H1 (cell line): Measurements from ENCODE around the gene TRAF3IP3. TPM values are rescaled to one million over a fixed set of nuclear protein-coding genes. Genes with fewer than 3 reads are reported as not detected.

Experiments
- CTCF ChIA-PET: fragments of 300-600 bp; sonication (Branson Sonifier 250); formaldehyde crosslinking; loops from one replicate; lab custom pipeline; 2021; ENCODE audit not compliant: partially characterized antibody; lab: Charles Lee
- POLR2A ChIA-PET: fragments of 300-600 bp; sonication (Branson Sonifier 250); formaldehyde crosslinking; loops from one replicate; lab custom pipeline; 2021; ENCODE audit warnings: inconsistent platforms; ENCODE audit not compliant: partially characterized antibody; lab: Charles Lee
- DNase-seq, 2 experiments: peaks; one replicate each; pipeline versions ENCODE4 v3.0.0 to v3.0.0-alpha.2; 2010 to 2022; ENCODE audit warnings: low spot score in 2 of 2, low read depth in 1 of 2, mixed read lengths in 1 of 2
- FAIRE-seq: peaks from 2 replicates; lab custom pipeline; 2011; peaks lifted over from hg19 to GRCh38; lab: Jason Lieb, UNC
- H2AFZ ChIP-seq: 2 replicates; pipeline ENCODE4 v1.8.1; 2012; ENCODE audit warnings: low read length, inconsistent platforms
- H2AK5ac ChIP-seq: 2 replicates; pipeline ENCODE4 v1.6.1; 2013; ENCODE audit warnings: low read depth, low read length
- H2BK120ac ChIP-seq: replicated peaks from 2 replicates; pipeline ENCODE3; 2013; ENCODE audit warnings: low read depth, low read length, inconsistent platforms
- H2BK12ac ChIP-seq: 2 replicates; pipeline ENCODE4 v1.6.1; 2013; ENCODE audit warnings: low read depth, low read length
- H2BK15ac ChIP-seq: 2 replicates; pipeline ENCODE4 v1.6.1; 2013; ENCODE audit warnings: low read length
- H2BK20ac ChIP-seq: 2 replicates; pipeline ENCODE4 v1.6.1; 2013; ENCODE audit warnings: low read length
- H2BK5ac ChIP-seq: 2 replicates; pipeline ENCODE4 v1.6.1; 2013; ENCODE audit warnings: low read depth, low read length
- H3K14ac ChIP-seq: 2 replicates; pipeline ENCODE4 v1.6.1; 2013; ENCODE audit warnings: inconsistent platforms; ENCODE audit not compliant: insufficient read length
- H3K18ac ChIP-seq: 2 replicates; pipeline ENCODE4 v1.6.1; 2013; ENCODE audit warnings: low read length; ENCODE audit errors: extremely low read depth
- H3K23ac ChIP-seq: 2 replicates; pipeline ENCODE4 v1.6.1; 2013; ENCODE audit warnings: inconsistent platforms; ENCODE audit not compliant: insufficient read length
- H3K23me2 ChIP-seq: 2 replicates; pipeline ENCODE4 v1.6.1; 2013; ENCODE audit warnings: low read depth, low read length
- H3K27ac ChIP-seq: 2 replicates; pipeline ENCODE4 v1.6.1; 2011; ENCODE audit warnings: low read depth, low read length, inconsistent platforms
- H3K27me3 ChIP-seq, 4 experiments: replicated peaks in 1 of 4; 1 replicate in 1 of 4; 2 replicates in 3 of 4; pipeline versions ENCODE4 v1.6.1 to v1.8.1; 2011 to 2013; ENCODE audit warnings: low read length in 3 of 4, mild to moderate bottlenecking in 3 of 4, inconsistent platforms in 2 of 4, mixed read lengths in 2 of 4, moderate library complexity in 1 of 4; ENCODE audit not compliant: control insufficient read depth in 3 of 4, insufficient read depth in 3 of 4; ENCODE audit errors: extremely low read depth in 1 of 4
- H3K36me3 ChIP-seq, 4 experiments: 2 replicates each; pipeline versions ENCODE4 v1.6.1 to v1.8.1; 2011 to 2013; ENCODE audit warnings: mild to moderate bottlenecking in 4 of 4, low read length in 3 of 4, moderate library complexity in 2 of 4, control low read depth in 1 of 4, inconsistent platforms in 1 of 4; ENCODE audit not compliant: insufficient read depth in 4 of 4, control insufficient read depth in 2 of 4
- H3K4ac ChIP-seq: replicated peaks from 2 replicates; pipeline ENCODE3; 2013; ENCODE audit warnings: low read length, low read depth, mixed read lengths, inconsistent platforms; ENCODE audit not compliant: insufficient read length
- H3K4me1 ChIP-seq, 4 experiments: replicated peaks in 1 of 4; 1 replicate in 1 of 4; 2 replicates in 3 of 4; pipeline versions ENCODE4 v1.6.1 to v1.8.1; 2011 to 2013; ENCODE audit warnings: low read length in 3 of 4, inconsistent platforms in 2 of 4, mixed read lengths in 1 of 4; ENCODE audit not compliant: insufficient read depth in 4 of 4, control insufficient read depth in 3 of 4
- H3K4me2 ChIP-seq, 2 experiments: 2 replicates each; pipeline versions ENCODE4 v1.6.1 to v1.8.1; 2011 to 2013; ENCODE audit warnings: low read depth in 2 of 2, low read length in 2 of 2, control low read depth in 1 of 2, inconsistent platforms in 1 of 2, mild to moderate bottlenecking in 1 of 2; ENCODE audit not compliant: insufficient read depth in 1 of 2
- H3K4me3 ChIP-seq, 4 experiments: fragments of 200-600, 300-600 bp in 1 of 4; sonication (generic), shearing (Covaris generic), sonication (Bioruptor Twin) in 1 of 4; 2 replicates each; pipeline versions ENCODE4 v1.5.1 to v1.8.1; 2011 to 2016; ENCODE audit warnings: low read length in 4 of 4, low read depth in 3 of 4, control low read depth in 2 of 4, inconsistent platforms in 2 of 4, mild to moderate bottlenecking in 2 of 4, mixed read lengths in 1 of 4, moderate library complexity in 1 of 4; ENCODE audit not compliant: insufficient read depth in 2 of 4; ENCODE audit errors: extremely low read depth in 1 of 4
- H3K56ac ChIP-seq: replicated peaks from 2 replicates; pipeline ENCODE3; 2013; ENCODE audit warnings: low read depth, mild to moderate bottlenecking, mixed read lengths, low read length, inconsistent platforms; ENCODE audit not compliant: insufficient read length
- H3K79me1 ChIP-seq: 2 replicates; pipeline ENCODE4 v1.6.1; 2013; ENCODE audit warnings: low read depth, low read length, control low read depth
- H3K79me2 ChIP-seq, 2 experiments: 2 replicates each; pipeline versions ENCODE4 v1.6.1 to v1.8.1; 2012 to 2013; ENCODE audit warnings: low read length in 2 of 2, mild to moderate bottlenecking in 2 of 2, inconsistent platforms in 1 of 2; ENCODE audit not compliant: insufficient read depth in 2 of 2, control insufficient read depth in 1 of 2
- H3K9ac ChIP-seq, 4 experiments: replicated peaks in 1 of 4; 1 replicate in 1 of 4; 2 replicates in 3 of 4; pipeline versions ENCODE4 v1.6.1 to v1.8.1; 2011 to 2013; ENCODE audit warnings: low read depth in 3 of 4, low read length in 3 of 4, control low read depth in 2 of 4, mild to moderate bottlenecking in 2 of 4, moderate library complexity in 2 of 4, inconsistent platforms in 1 of 4; ENCODE audit errors: extremely low read depth in 1 of 4
- H3K9me3 ChIP-seq, 2 experiments: 2 replicates each; pipeline versions ENCODE4 v1.6.1 to v1.8.1; 2012 to 2013; ENCODE audit warnings: mild to moderate bottlenecking in 2 of 2, moderate library complexity in 2 of 2, control low read depth in 1 of 2, inconsistent platforms in 1 of 2, low read depth in 1 of 2, low read length in 1 of 2, mixed read lengths in 1 of 2; ENCODE audit not compliant: insufficient read depth in 2 of 2
- H4K20me1 ChIP-seq, 2 experiments: replicated peaks in 1 of 2; 2 replicates each; pipeline versions ENCODE3 to v1.8.1; 2011 to 2013; ENCODE audit warnings: inconsistent platforms in 2 of 2, low read length in 2 of 2, mild to moderate bottlenecking in 1 of 2; ENCODE audit not compliant: insufficient read depth in 2 of 2, control insufficient read depth in 1 of 2
- H4K5ac ChIP-seq: 2 replicates; pipeline ENCODE4 v1.6.1; 2013; ENCODE audit warnings: low read length, low read depth, mixed read lengths, inconsistent platforms; ENCODE audit not compliant: insufficient read length
- H4K8ac ChIP-seq: 2 replicates; pipeline ENCODE4 v1.8.0; 2013; ENCODE audit warnings: mild to moderate bottlenecking, moderate library complexity, low read length, inconsistent platforms; ENCODE audit not compliant: insufficient read depth; ENCODE audit errors: extremely low read depth
- H4K91ac ChIP-seq: replicated peaks from 2 replicates; pipeline ENCODE3; 2013; ENCODE audit warnings: low read length, mixed read lengths, inconsistent platforms; ENCODE audit not compliant: insufficient read length
- BACH1 ChIP-seq: IDR thresholded peaks from 2 replicates; pipeline ENCODE4 v1.6.1; 2012; ENCODE audit warnings: low read length, improper control_type of control experiment
- BRCA1 ChIP-seq: IDR thresholded peaks from 2 replicates; pipeline ENCODE4 v1.6.1; 2012; ENCODE audit warnings: low read depth, low read length, improper control_type of control experiment
- CTBP2 ChIP-seq: IDR thresholded peaks from 2 replicates; pipeline ENCODE4 v1.7.0; 2011; ENCODE audit warnings: borderline replicate concordance, mild to moderate bottlenecking, moderate library complexity, mixed read lengths, low read length; ENCODE audit not compliant: insufficient read depth, insufficient read length
- EP300 ChIP-seq, 2 experiments: IDR thresholded peaks; 1 replicate in 1 of 2; 2 replicates in 1 of 2; pipeline ENCODE4 v1.6.1; 2011 to 2012; ENCODE audit warnings: low read depth in 2 of 2, low read length in 2 of 2, mild to moderate bottlenecking in 2 of 2, borderline replicate concordance in 1 of 2, inconsistent platforms in 1 of 2, moderate library complexity in 1 of 2
- GABPA ChIP-seq: IDR thresholded peaks from 2 replicates; pipeline ENCODE4 v1.6.1; 2011; ENCODE audit warnings: mild to moderate bottlenecking, low read length, moderate library complexity, borderline replicate concordance; ENCODE audit not compliant: insufficient read depth
- KDM4A ChIP-seq: IDR thresholded peaks from one replicate; pipeline ENCODE4 v1.7.1; 2012; ENCODE audit warnings: low read depth, mild to moderate bottlenecking, moderate library complexity, low read length, inconsistent platforms; ENCODE audit not compliant: severe bottlenecking
- KDM5A ChIP-seq: fragments of 200-600 bp; IDR thresholded peaks from 2 replicates; pipeline ENCODE4 v1.7.1; 2012; ENCODE audit warnings: mild to moderate bottlenecking, low read length, inconsistent platforms, mixed read lengths
- RNF2 ChIP-seq: fragments of 200-900, 300-1000 bp; sonication (generic); IDR thresholded peaks from 2 replicates; pipeline ENCODE4 v1.7.1; 2016; ENCODE audit warnings: borderline replicate concordance, low read depth, mild to moderate bottlenecking, antibody characterized with exemption, low read length; ENCODE audit not compliant: poor library complexity, severe bottlenecking; ENCODE audit errors: missing control alignments
- RXRA ChIP-seq: IDR thresholded peaks from 2 replicates; pipeline ENCODE4 v1.6.1; 2011; ENCODE audit warnings: low read depth, mild to moderate bottlenecking, low read length, moderate library complexity; ENCODE audit not compliant: insufficient read depth
- SAP30 ChIP-seq: fragments of 300-600 bp; sonication (generic); IDR thresholded peaks from 2 replicates; pipeline ENCODE4 v1.7.1; 2012; ENCODE audit warnings: low read length, moderate library complexity, mild to moderate bottlenecking, inconsistent platforms; ENCODE audit not compliant: insufficient read depth, insufficient replicate concordance
- SP1 ChIP-seq: IDR thresholded peaks from 2 replicates; pipeline ENCODE4 v1.6.1; 2011; ENCODE audit warnings: low read depth, low read length
- TAF1 ChIP-seq: IDR thresholded peaks from 2 replicates; pipeline ENCODE4 v1.6.1; 2011; ENCODE audit warnings: mild to moderate bottlenecking, low read depth, low read length
- WGBS, 2 experiments: shearing (Covaris generic) in 1 of 2; methylation state at CpG; one replicate each; pipeline versions ENCODE4 v1.1.6 to v1.1.7; 2013 to 2015; ENCODE audit warnings: low lambda C conversion rate in 2 of 2, mixed read lengths in 2 of 2, inconsistent platforms in 1 of 2, low coverage in 1 of 2, missing lambda C conversion rate in 1 of 2; ENCODE audit not compliant: insufficient replicate concordance in 2 of 2, insufficient coverage in 1 of 2, insufficient read length in 1 of 2; ENCODE audit errors: extremely low coverage in 1 of 2, missing lambda C conversion rate in 1 of 2; 5-methylcytosine and 5-hydroxymethylcytosine counted together
- polyA plus RNA-seq, 7 experiments: library from polyadenylated mRNA; depleted of rRNA in 3 of 7; stranded (reverse) in 5 of 7; unstranded in 2 of 7; fragments of >200 nt in 5 of 7; fragments of 200-250 nt in 2 of 7; gene quantifications; 1 replicate in 5 of 7; 2 replicates in 1 of 7; 4 replicates in 1 of 7; pipeline versions ENCODE4 v1.2.1 to v1.2.3, GENCODE V29; 2011 to 2013; ENCODE audit warnings: missing spikeins in 2 of 7, mixed read lengths in 2 of 7
- total RNA-seq: library from RNA; stranded (reverse); fragmentation: NEBNext Ultra II Directional; extraction: Animal tissue kit (Norgen Biotek cat#: 25700); gene quantifications from 2 replicates; pipeline ENCODE4 v1.2.1, GENCODE V29; 2021

Gene TRAF3IP3
- total and polyA plus RNA-seq, 2 of the 8 experiments (the other 6 are each of a cell fraction or from before 2014, with no cell fraction given), result not detected

DNA sequence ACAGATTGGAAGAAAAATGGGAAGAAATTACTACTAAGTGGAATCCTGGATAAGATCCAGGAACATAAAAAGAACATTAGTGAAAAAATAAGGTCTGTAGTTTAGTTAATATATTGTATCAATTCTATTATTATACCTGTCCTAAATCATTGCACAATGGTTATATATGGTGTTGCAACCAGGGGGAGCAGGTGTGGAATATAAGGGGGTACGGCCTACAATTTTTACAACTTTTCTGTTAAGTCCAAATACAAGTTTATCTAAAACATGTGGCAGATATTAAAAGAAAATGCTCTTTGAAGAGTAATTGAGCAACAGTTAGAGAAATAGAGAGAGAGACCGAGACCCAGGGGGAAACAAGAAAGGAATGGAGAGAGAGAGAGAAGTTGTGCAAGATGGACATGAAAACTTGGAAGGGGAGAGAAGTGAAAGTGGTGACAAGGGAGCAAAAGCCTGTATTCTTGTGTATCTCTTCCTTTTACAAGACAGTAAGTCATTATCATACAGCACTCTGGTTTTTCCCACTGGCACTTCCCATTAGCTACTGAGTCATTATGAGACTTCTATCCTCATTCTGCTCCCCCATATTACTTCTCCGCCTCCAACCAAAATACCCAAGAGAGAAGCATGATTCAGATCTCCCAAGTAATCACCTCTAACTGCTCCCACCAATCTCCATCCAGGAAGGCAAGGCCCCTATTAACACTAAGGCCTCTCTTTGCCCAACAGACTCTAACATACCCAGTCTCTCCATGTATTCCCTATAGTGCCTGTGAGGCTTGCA, 22.3 kb upstream of the TRAF3IP3 start:
- Histone ChIP-seq H2BK20ac (no peak overlapping the region), H4K20me1 (no peaks in the 10 kb centered on the region), H3K4me2 (no peak overlapping the region), H4K91ac (no peak overlapping the region), H3K79me1 (no peaks in the 10 kb centered on the region), H3K14ac (no peak overlapping the region), H3K4me3 (no peak overlapping the region), H3K18ac (no peak overlapping the region), H4K5ac (no peak overlapping the region), H3K79me2 (no peaks in the 10 kb centered on the region), H2AK5ac (no peak overlapping the region), H3K27me3 (no peaks in the 10 kb centered on the region), H3K4me1 (no peaks in the 10 kb centered on the region), H3K9me3 (no peaks in the 10 kb centered on the region), H3K23me2 (no peaks in the 10 kb centered on the region; the same call in 1 of the 2 replicates), H3K27ac (no peak overlapping the region), H3K56ac (no peak overlapping the region), H3K23ac (no peak overlapping the region), H3K4ac (no peak overlapping the region), H2BK12ac (no peak overlapping the region), H2BK15ac (no peak overlapping the region), H3K9ac (no peak overlapping the region), H2BK120ac (no peak overlapping the region), H2AFZ (no peak overlapping the region), H2BK5ac (no peak overlapping the region), H3K36me3 (no peaks in the 10 kb centered on the region), H4K8ac (no peak overlapping the region)
- no peak for FAIRE-seq
- no peak for DNase-seq
- POLR2A ChIA-PET, result no interaction called here
- CTCF ChIA-PET, result interaction anchor here (0.7 to 4.5 kb wide), 4 partner anchors 8 to 168 kb away, joined by 4 to 31 read pairs (median 4); no protein-coding TSS in a partner anchor
- WGBS, 2 experiments, result 90% methylated on average over 3 of the region's 3 CpGs; no CpG with 5 or more reads in 1 of the 2 experiments
- TF ChIP-seq KDM5A (no peak), BACH1 (no peak), CTBP2 (no peak), EP300 (IDR thresholded peaks at IDR 0.05; ENCODE audit: borderline replicate concordance in 1 of 2, low read depth in 2 of 2, low read length in 2 of 2) (no peak), SP1 (no peak), KDM4A (no peak), GABPA (no peak), RNF2 (no peak), RXRA (no peak), SAP30 (no peak), BRCA1 (no peak), TAF1 (no peak)
